B cell (primary cell): ENCODE data around the gene UAP1L1.
A peak's percentile ranks its signal among the peaks of the same experiment; 100 is the strongest.

Experiments used
- EZH2 ChIP-seq: IDR thresholded peaks from 2 replicates; pipeline ENCODE4 v1.6.1; 2012; ENCODE audit warnings: borderline replicate concordance, low read depth, mild to moderate bottlenecking, moderate library complexity, low read length; ENCODE audit not compliant: insufficient read depth, poor library complexity, severe bottlenecking
- TF ChIP-seq, protein P1 (sequence below): fragments of 200-600 bp; IDR thresholded peaks from one replicate; pipeline ENCODE4 v1.8.0; 2022; ENCODE audit warnings: antibody characterized with exemption, mild to moderate bottlenecking

DNA sequence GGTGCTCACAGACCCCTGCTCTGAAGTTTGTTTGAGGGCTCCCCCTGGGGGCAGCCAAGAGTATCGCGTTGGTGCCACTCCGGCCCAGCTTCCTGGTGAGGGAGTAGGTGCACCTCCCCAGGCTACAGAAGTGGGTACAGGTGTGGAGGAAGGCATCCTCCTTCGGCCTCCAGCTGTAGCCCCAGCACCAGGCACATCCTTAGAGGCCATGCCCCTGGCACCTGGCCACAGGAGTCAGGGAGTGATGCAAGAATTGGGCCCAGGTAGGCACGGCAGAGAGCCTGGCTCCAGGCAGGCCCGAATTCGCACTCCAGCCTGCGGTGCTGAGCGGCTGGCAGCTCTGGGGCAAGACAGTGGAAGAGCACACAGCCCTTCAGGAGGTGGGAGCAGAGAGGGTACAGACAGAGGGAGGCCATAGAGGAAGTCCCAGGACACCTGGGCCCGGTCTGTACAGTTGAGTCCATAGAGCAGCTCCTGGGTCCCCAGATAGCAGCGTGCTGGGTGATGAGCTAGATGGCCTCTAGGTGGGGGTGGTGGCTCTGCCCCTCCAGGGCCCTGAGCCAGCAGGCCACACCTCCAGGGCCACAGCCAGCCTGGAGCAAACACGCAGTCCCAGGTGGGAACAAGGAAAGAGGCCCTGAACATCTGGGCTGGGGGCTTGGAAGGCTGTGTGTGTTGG is 9.3 kb upstream of the UAP1L1 start:
- no peak for TF ChIP-seq EZH2
- TF ChIP-seq, protein P1, sequence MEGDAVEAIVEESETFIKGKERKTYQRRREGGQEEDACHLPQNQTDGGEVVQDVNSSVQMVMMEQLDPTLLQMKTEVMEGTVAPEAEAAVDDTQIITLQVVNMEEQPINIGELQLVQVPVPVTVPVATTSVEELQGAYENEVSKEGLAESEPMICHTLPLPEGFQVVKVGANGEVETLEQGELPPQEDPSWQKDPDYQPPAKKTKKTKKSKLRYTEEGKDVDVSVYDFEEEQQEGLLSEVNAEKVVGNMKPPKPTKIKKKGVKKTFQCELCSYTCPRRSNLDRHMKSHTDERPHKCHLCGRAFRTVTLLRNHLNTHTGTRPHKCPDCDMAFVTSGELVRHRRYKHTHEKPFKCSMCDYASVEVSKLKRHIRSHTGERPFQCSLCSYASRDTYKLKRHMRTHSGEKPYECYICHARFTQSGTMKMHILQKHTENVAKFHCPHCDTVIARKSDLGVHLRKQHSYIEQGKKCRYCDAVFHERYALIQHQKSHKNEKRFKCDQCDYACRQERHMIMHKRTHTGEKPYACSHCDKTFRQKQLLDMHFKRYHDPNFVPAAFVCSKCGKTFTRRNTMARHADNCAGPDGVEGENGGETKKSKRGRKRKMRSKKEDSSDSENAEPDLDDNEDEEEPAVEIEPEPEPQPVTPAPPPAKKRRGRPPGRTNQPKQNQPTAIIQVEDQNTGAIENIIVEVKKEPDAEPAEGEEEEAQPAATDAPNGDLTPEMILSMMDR: peak; percentile 78
